H1 (cell line): ENCODE measurements around the gene NKTR.

Source experiments
- FOSL1 ChIP-seq: IDR thresholded peaks from 2 replicates; pipeline ENCODE4 v1.6.1; 2011; ENCODE audit warnings: mild to moderate bottlenecking, low read depth, low read length, moderate library complexity; ENCODE audit not compliant: insufficient read depth
- POLR2AphosphoS5 ChIP-seq: IDR thresholded peaks from 2 replicates; pipeline ENCODE4 v1.6.1; 2011; ENCODE audit warnings: low read depth, low read length

DNA sequence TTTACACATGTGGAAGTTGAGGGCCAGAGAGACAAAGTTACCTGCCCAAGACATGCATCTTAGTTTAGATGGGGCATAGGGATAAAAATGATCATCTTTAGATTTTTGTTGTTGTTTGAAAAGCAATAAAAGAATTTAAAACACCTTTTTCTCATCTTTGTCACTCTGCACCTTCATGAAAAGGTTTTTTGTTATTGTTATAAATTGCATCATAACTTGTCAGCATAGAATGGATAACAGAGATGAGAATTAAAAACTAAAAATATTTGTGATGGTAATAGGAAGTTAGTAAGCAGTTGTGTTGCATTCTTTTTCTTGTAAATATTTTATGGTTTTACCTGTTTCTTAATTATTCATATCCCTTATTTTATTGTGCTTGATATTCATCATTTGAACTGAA is 39.6 kb downstream of the NKTR start:
- TF ChIP-seq POLR2AphosphoS5 (no peak), FOSL1 (no peak)
